ENCODE results near the gene EPHB4. TPM values are rescaled to one million over a fixed set of nuclear protein-coding genes. Genes with fewer than 3 reads are reported as not detected.
"Not testable (repeated sequence)": the region's sequence is repeated elsewhere in the genome, so short reads cannot be mapped to it uniquely, and the experiment has no call there.

The EPHB4 gene
- total RNA-seq, 2 experiments from 2014 or later: 5.9 to 6.0 TPM

GRCh38 chr7:100865372-100865911, 38.1 kb upstream of the EPHB4 start:
- no peak for DNase-seq
- CTCF ChIA-PET: no interaction called here
- no peaks in the 10 kb centered on the region for H3K9me3 Mint-ChIP-seq
- H3K27ac Mint-ChIP-seq: peak overlapping the region; percentile 26
- peaks cover 14% of the 10 kb centered on the region for H3K4me1 Mint-ChIP-seq (ENCODE audit: low read depth)
- intact Hi-C loops (cut with micrococcal nuclease): no loop called here
- H3K36me3 Mint-ChIP-seq (ENCODE audit: low read depth): peaks cover 12% of the 10 kb centered on the region
- no peaks in the 10 kb centered on the region for H3K27me3 Mint-ChIP-seq (ENCODE audit: low read depth)
- peak overlapping the region; percentile 39 for H3K4me3 Mint-ChIP-seq

- peaks cover 19% of the 10 kb centered on the region for H3K36me3 Mint-ChIP-seq (ENCODE audit: low read depth)
- CTCF ChIA-PET: interaction anchor here (0.7 kb wide), 1 partner anchor 65 kb away, joined by 7 read pairs; no protein-coding TSS in a partner anchor
- H3K27ac Mint-ChIP-seq: no peak overlapping the region
Observed at GRCh38 chr7:100864263-100864845, 37.0 kb upstream of the EPHB4 start.

GRCh38 chr7:100863406-100863950, 36.2 kb upstream of the EPHB4 start:
- Mint-ChIP-seq H3K4me3 (no peak overlapping the region), H3K36me3 (ENCODE audit: low read depth) (peaks cover 16% of the 10 kb centered on the region), H3K27me3 (ENCODE audit: low read depth) (no peaks in the 10 kb centered on the region), H3K9me3 (no peaks in the 10 kb centered on the region), H3K27ac (no peak overlapping the region), H3K4me1 (ENCODE audit: low read depth) (peaks cover 14% of the 10 kb centered on the region)
- CTCF ChIA-PET: no interaction called here
- intact Hi-C loops (cut with micrococcal nuclease): no loop called here
- no peak for DNase-seq

More at GRCh38 chr7:100864263-100864845, 37.0 kb upstream of the EPHB4 start:
- Mint-ChIP-seq H3K9me3 (no peaks in the 10 kb centered on the region), H3K4me1 (ENCODE audit: low read depth) (peaks cover 14% of the 10 kb centered on the region), H3K27me3 (ENCODE audit: low read depth) (no peaks in the 10 kb centered on the region), H3K4me3 (no peak overlapping the region)
- intact Hi-C loops (cut with micrococcal nuclease): no loop called here
- no peak for DNase-seq

GRCh38 chr7:100861616-100861985, 34.3 kb upstream of the EPHB4 start:
- Mint-ChIP-seq H3K4me3 (no peak overlapping the region), H3K4me1 (ENCODE audit: low read depth) (peaks cover 3% of the 10 kb centered on the region), H3K9me3 (no peaks in the 10 kb centered on the region), H3K36me3 (ENCODE audit: low read depth) (peaks cover 17% of the 10 kb centered on the region), H3K27me3 (ENCODE audit: low read depth) (no peaks in the 10 kb centered on the region), H3K27ac (no peak overlapping the region)
- no peak for DNase-seq
- CTCF ChIA-PET: interaction anchor here (0.8 kb wide), 1 partner anchor 62 kb away, joined by 4 read pairs; no protein-coding TSS in a partner anchor
- intact Hi-C loops (cut with micrococcal nuclease): no loop called here

GRCh38 chr7:100860702-100861615, 33.6 kb upstream of the EPHB4 start:
- CTCF ChIA-PET: no interaction called here
- intact Hi-C loops (cut with micrococcal nuclease): no loop called here
- DNase-seq: no peak
- H3K27ac Mint-ChIP-seq: no peak overlapping the region
- H3K9me3 Mint-ChIP-seq: no peaks in the 10 kb centered on the region
- no peaks in the 10 kb centered on the region for H3K4me1 Mint-ChIP-seq (ENCODE audit: low read depth)
- no peaks in the 10 kb centered on the region for H3K27me3 Mint-ChIP-seq (ENCODE audit: low read depth)
- no peak overlapping the region for H3K4me3 Mint-ChIP-seq
- H3K36me3 Mint-ChIP-seq (ENCODE audit: low read depth): peaks cover 17% of the 10 kb centered on the region

- no peak overlapping the region for H3K4me3 Mint-ChIP-seq
- no peaks in the 10 kb centered on the region for H3K9me3 Mint-ChIP-seq
Observed at GRCh38 chr7:100859856-100860255, 32.5 kb upstream of the EPHB4 start.

GRCh38 chr7:100856871-100857282, 29.6 kb upstream of the EPHB4 start:
- peaks cover 15% of the 10 kb centered on the region for H3K36me3 Mint-ChIP-seq (ENCODE audit: low read depth)
- no peak for DNase-seq
- H3K9me3 Mint-ChIP-seq: no peaks in the 10 kb centered on the region
- no peak overlapping the region for H3K27ac Mint-ChIP-seq
- no peaks in the 10 kb centered on the region for H3K27me3 Mint-ChIP-seq (ENCODE audit: low read depth)
- peaks cover 15% of the 10 kb centered on the region for H3K4me1 Mint-ChIP-seq (ENCODE audit: low read depth)
- CTCF ChIA-PET: interaction anchor here (10.0 kb wide), 1 partner anchor 56 kb away, joined by 98 read pairs; no protein-coding TSS in a partner anchor
- intact Hi-C loops (cut with micrococcal nuclease): no loop called here
- no peak overlapping the region for H3K4me3 Mint-ChIP-seq

More at GRCh38 chr7:100859856-100860255, 32.5 kb upstream of the EPHB4 start:
- CTCF ChIA-PET: no interaction called here
- no peak for DNase-seq
- intact Hi-C loops (cut with micrococcal nuclease): no loop called here
- Mint-ChIP-seq H3K27ac (no peak overlapping the region), H3K4me1 (ENCODE audit: low read depth) (no peaks in the 10 kb centered on the region), H3K27me3 (ENCODE audit: low read depth) (no peaks in the 10 kb centered on the region), H3K36me3 (ENCODE audit: low read depth) (peaks cover 17% of the 10 kb centered on the region)

GRCh38 chr7:100855515-100855914, 28.2 kb upstream of the EPHB4 start:
- intact Hi-C loops (cut with micrococcal nuclease): no loop called here

GRCh38 chr7:100854899-100855298, 27.6 kb upstream of the EPHB4 start:
- H3K4me3 Mint-ChIP-seq; DNase-seq; H3K27me3 Mint-ChIP-seq (ENCODE audit: low read depth); H3K27ac Mint-ChIP-seq; H3K36me3 Mint-ChIP-seq (ENCODE audit: low read depth); H3K9me3 Mint-ChIP-seq: not testable (repeated sequence)
- intact Hi-C loops (cut with micrococcal nuclease): loop anchor here (5.0 kb wide), 2 partner anchors 163 to 228 kb away; partner anchors contain the start of gene GIGYF1
- CTCF ChIA-PET: interaction anchor here (10.0 kb wide), 1 partner anchor 54 kb away, joined by 98 read pairs; no protein-coding TSS in a partner anchor
- peaks cover 18% of the 10 kb centered on the region for H3K4me1 Mint-ChIP-seq (ENCODE audit: low read depth)

More at GRCh38 chr7:100855515-100855914, 28.2 kb upstream of the EPHB4 start:
- no peaks in the 10 kb centered on the region for H3K9me3 Mint-ChIP-seq
- peaks cover 10% of the 10 kb centered on the region for H3K36me3 Mint-ChIP-seq (ENCODE audit: low read depth)
- H3K27ac Mint-ChIP-seq: no peak overlapping the region
- CTCF ChIA-PET: interaction anchor here (0.6 to 10.0 kb wide), 3 partner anchors 55 to 162 kb away, joined by 3 to 98 read pairs (median 3); no protein-coding TSS in a partner anchor
- H3K4me3 Mint-ChIP-seq: no peak overlapping the region
- no peaks in the 10 kb centered on the region for H3K27me3 Mint-ChIP-seq (ENCODE audit: low read depth)
- H3K4me1 Mint-ChIP-seq (ENCODE audit: low read depth): peaks cover 18% of the 10 kb centered on the region
- no peak for DNase-seq

GRCh38 chr7:100854146-100854895, 27.0 kb upstream of the EPHB4 start:
- Mint-ChIP-seq H3K4me3 (peak overlapping the region; percentile 89), H3K4me1 (ENCODE audit: low read depth) (peaks cover 18% of the 10 kb centered on the region), H3K27ac (no peak overlapping the region), H3K9me3 (no peaks in the 10 kb centered on the region), H3K36me3 (ENCODE audit: low read depth) (peaks cover 2% of the 10 kb centered on the region), H3K27me3 (ENCODE audit: low read depth) (no peaks in the 10 kb centered on the region)
- CTCF ChIA-PET: interaction anchor here (0.7 to 10.0 kb wide), 4 partner anchors 54 to 312 kb away, joined by 3 to 98 read pairs (median 3); no protein-coding TSS in a partner anchor
- DNase-seq: no peak
- intact Hi-C loops (cut with micrococcal nuclease): loop anchor here (5.0 kb wide), 2 partner anchors 162 to 227 kb away; partner anchors contain the start of gene GIGYF1

GRCh38 chr7:100852048-100852872, 24.9 kb upstream of the EPHB4 start, which contains the start of gene SLC12A9:
SLC12A9 (plus strand) TSS chr7:100852713; CDS start chr7:100854198, 1,485 bp downstream.
- peaks cover 18% of the 10 kb centered on the region for H3K4me1 Mint-ChIP-seq (ENCODE audit: low read depth)
- H3K27me3 Mint-ChIP-seq (ENCODE audit: low read depth): no peaks in the 10 kb centered on the region

More at GRCh38 chr7:100852048-100852872, 24.9 kb upstream of the EPHB4 start, which contains the start of gene SLC12A9:
- DNase-seq: peak; percentile 89
- Mint-ChIP-seq H3K4me3 (peak within 1 kb of the TSS; percentile 89), H3K36me3 (ENCODE audit: low read depth) (peaks cover under 1% of the 10 kb centered on the region), H3K27ac (peak within 1 kb of the TSS; percentile 50), H3K9me3 (no peaks in the 10 kb centered on the region)
- intact Hi-C loops (cut with micrococcal nuclease): loop anchor here (1.0 to 5.0 kb wide), 8 partner anchors 23 to 373 kb away; partner anchors contain the start of genes GIGYF1, SRRT and TSC22D4
- CTCF ChIA-PET: interaction anchor here (0.6 to 10.0 kb wide), 22 partner anchors 15 to 254 kb away, joined by 3 to 98 read pairs (median 4); partner anchors contain the start of genes POP7 and SRRT
